GM12864 (cell line): ENCODE data around the gene BOLL.
"Not testable (repeated sequence)": the region's sequence is repeated elsewhere in the genome, so short reads cannot be mapped to it uniquely, and the experiment has no call there.

Experiments
- DNase-seq: peaks from one replicate; pipeline ENCODE4 v3.0.0-alpha.2; 2011; ENCODE audit warnings: low read depth
- H3K4me3 ChIP-seq: 2 replicates; pipeline ENCODE4 v1.5.1; 2011; ENCODE audit warnings: mild to moderate bottlenecking, low read depth, low read length, control low read depth
- CTCF ChIP-seq: IDR thresholded peaks from 2 replicates; pipeline ENCODE4 v1.5.1; 2011; ENCODE audit warnings: low read depth, mild to moderate bottlenecking, moderate library complexity, low read length, control low read depth, inconsistent platforms; ENCODE audit errors: missing control alignments

BOLL gene, protein sequence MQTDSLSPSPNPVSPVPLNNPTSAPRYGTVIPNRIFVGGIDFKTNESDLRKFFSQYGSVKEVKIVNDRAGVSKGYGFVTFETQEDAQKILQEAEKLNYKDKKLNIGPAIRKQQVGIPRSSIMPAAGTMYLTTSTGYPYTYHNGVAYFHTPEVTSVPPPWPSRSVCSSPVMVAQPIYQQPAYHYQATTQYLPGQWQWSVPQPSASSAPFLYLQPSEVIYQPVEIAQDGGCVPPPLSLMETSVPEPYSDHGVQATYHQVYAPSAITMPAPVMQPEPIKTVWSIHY

GRCh38 chr2:197784956-197785941, at the start of gene BOLL:
Gene BOLL (minus strand): TSS chr2:197785319. CDS start chr2:197781850, 3,469 bp downstream.
- TF ChIP-seq CTCF = no peak
- DNase-seq = no peak
- no peak within 1 kb of the TSS; the same call in 1 of the 2 replicates for H3K4me3 ChIP-seq

DNA sequence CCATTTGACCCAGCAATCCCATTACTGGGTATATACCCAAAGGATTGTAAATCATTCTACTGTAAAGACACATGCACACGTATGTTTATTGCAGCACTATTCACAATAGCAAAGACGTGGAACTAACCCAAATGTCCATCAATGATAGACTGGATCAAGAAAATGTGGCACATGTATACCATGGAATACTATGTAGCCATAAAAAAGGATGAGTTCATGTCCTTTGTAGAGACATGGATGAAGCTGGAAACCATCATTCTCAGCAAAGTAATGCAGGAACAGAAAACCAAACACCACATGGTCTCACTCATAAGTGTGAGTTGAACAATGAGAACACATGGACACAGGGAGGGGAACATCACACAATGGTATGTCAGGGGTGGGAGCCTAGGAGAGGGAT, 49.7 kb upstream of the BOLL start:
- not testable (repeated sequence) for H3K4me3 ChIP-seq, DNase-seq

GRCh38 chr2:197828464-197829135, 43.5 kb upstream of the BOLL start:
- DNase-seq = no peak
- no peak overlapping the region for H3K4me3 ChIP-seq
- no peak for TF ChIP-seq CTCF

DNA sequence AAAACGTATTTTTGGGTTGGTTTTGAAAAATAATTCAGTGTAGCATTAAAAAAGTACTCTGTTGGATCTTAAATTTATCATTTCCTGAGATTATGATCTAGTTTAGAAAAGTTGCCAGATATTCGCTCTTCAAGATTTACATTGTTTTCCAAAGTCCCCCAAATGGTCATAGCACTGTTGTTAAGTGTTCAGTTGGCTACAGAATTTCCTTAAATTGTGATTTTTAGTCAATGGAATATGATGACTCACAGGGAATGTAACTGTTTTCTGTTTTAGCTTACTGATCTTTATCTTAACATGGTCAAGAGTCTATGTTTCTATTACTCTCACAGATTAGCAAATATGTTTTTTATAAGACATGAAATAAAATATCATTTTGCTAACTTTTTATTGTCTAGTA, 42.5 kb upstream of the BOLL start:
- DNase-seq = no peak
- no peak overlapping the region for H3K4me3 ChIP-seq
- TF ChIP-seq CTCF = no peak

- no peak for DNase-seq
- no peak for TF ChIP-seq CTCF
Measured at GRCh38 chr2:197822333-197822732, 37.2 kb upstream of the BOLL start.

DNA sequence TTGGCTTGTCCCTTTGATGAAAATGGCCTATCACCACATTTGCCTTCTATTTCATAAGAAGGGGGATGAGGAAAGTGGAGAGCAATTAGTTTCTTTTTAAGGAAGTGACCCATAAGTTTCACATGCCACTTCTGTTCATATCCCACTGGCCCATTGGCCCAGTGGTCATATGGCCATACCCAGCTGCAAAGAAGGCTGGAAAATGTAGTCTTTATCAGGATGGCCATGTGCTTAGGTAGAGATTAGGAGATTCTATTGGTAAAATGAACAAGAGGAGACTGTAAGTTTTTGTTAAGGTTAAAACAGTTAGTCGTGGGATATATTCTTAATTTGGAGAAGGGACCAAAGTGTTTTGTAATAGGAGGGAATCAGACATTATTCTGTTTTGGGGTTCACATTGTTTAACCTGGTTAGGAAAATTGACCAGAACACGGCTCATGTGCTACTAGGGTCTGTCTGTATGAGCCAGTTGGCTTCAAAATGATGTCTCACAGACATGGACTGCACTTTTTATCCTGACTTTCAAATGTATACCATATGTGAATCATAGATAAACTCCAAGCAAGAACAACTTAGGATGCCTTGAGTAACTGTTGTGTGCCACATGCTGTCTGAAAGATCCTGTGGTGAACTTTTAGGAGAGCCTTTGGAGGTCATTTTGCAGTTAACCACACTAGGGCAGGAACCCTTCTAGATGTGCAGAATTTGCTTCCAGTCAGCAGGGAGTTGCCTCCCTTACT, 36.6 kb upstream of the BOLL start:
- TF ChIP-seq CTCF = no peak
- no peak overlapping the region for H3K4me3 ChIP-seq
- DNase-seq = no peak

More at GRCh38 chr2:197822333-197822732, 37.2 kb upstream of the BOLL start:
- H3K4me3 ChIP-seq = no peak overlapping the region
